GM18505 (cell line): ENCODE measurements around the gene MUC21.
"Not testable (repeated sequence)": the region's sequence is repeated elsewhere in the genome, so short reads cannot be mapped to it uniquely, and the experiment has no call there.

ENCODE experiments used
- ATAC-seq: cut with Tn5 transposase; IDR thresholded peaks from one replicate; pipeline ENCODE4 v1.9.1; 2021; ENCODE audit not compliant: unreplicated experiment
- POLR2A ChIP-seq: IDR thresholded peaks from 4 replicates; pipeline ENCODE4 v1.6.1; 2011; ENCODE audit warnings: borderline replicate concordance; ENCODE audit not compliant: insufficient read depth, insufficient read length; ENCODE audit errors: extremely low read depth

Gene MUC21

GRCh38 chr6:31005249-31006020 lies 21.9 kb downstream of the MUC21 start:
- no peak for TF ChIP-seq POLR2A
- ATAC-seq = no peak

- no peak for TF ChIP-seq POLR2A
- no peak for ATAC-seq
These were observed 24.2 kb downstream of the MUC21 start for GRCh38 chr6:31007694-31008093.

- ATAC-seq = no peak
- no peak for TF ChIP-seq POLR2A
These were observed 24.6 kb downstream of the MUC21 start for GRCh38 chr6:31008165-31008564.

GRCh38 chr6:31009731-31010130 lies 26.2 kb downstream of the MUC21 start:
- no peak for ATAC-seq
- no peak for TF ChIP-seq POLR2A

GRCh38 chr6:31010393-31011060 lies 27.0 kb downstream of the MUC21 start, which contains the start of gene MUC22:
Gene MUC22 (plus strand): TSS chr6:31010474. CDS start chr6:31010707, 233 bp downstream.
- no peak for ATAC-seq
- TF ChIP-seq POLR2A = no peak

GRCh38 chr6:31011153-31011552 lies 27.6 kb downstream of the MUC21 start:
- ATAC-seq = no peak
- TF ChIP-seq POLR2A = no peak

GRCh38 chr6:31016659-31017299 lies 33.3 kb downstream of the MUC21 start:
- no peak for TF ChIP-seq POLR2A
- ATAC-seq = no peak

- ATAC-seq = not testable (repeated sequence)
These were observed 33.9 kb downstream of the MUC21 start for GRCh38 chr6:31017436-31017835.

- ATAC-seq = no peak
These were observed 36.5 kb downstream of the MUC21 start for GRCh38 chr6:31020057-31020456.

GRCh38 chr6:31020631-31021255 lies 37.2 kb downstream of the MUC21 start:
- not testable (repeated sequence) for ATAC-seq

More at GRCh38 chr6:31020057-31020456, 36.5 kb downstream of the MUC21 start:
- TF ChIP-seq POLR2A = no peak

GRCh38 chr6:31021705-31022531 lies 38.4 kb downstream of the MUC21 start:
- ATAC-seq = not testable (repeated sequence)

GRCh38 chr6:31025595-31025994 lies 42.1 kb downstream of the MUC21 start:
- ATAC-seq = no peak
- no peak for TF ChIP-seq POLR2A

- no peak for ATAC-seq
- no peak for TF ChIP-seq POLR2A
These were observed 47.6 kb downstream of the MUC21 start for GRCh38 chr6:31031095-31031494.
